H9 (cell line): ENCODE measurements around the gene SLC11A1. TPM values are rescaled to one million over a fixed set of nuclear protein-coding genes. Genes with fewer than 3 reads are reported as not detected.
A peak's percentile ranks its signal among the peaks of the same experiment; 100 is the strongest.

Experiments
- DNase-seq: peaks from one replicate; pipeline ENCODE4 v3.0.0-alpha.2; 2017
- H2AFZ ChIP-seq: one replicate; pipeline ENCODE4 v1.6.1; 2013; ENCODE audit warnings: mild to moderate bottlenecking, low read length, control low read depth, moderate library complexity
- H2AK5ac ChIP-seq: 2 replicates; pipeline ENCODE4 v1.6.1; 2013; ENCODE audit warnings: low read length, control low read depth, mixed read lengths; ENCODE audit not compliant: insufficient read length
- H2BK120ac ChIP-seq: one replicate; pipeline ENCODE4 v1.6.1; 2013; ENCODE audit warnings: low read depth, mild to moderate bottlenecking, low read length, control low read depth, inconsistent platforms; ENCODE audit not compliant: poor library complexity, severe bottlenecking
- H2BK12ac ChIP-seq: 2 replicates; pipeline ENCODE4 v1.6.1; 2013; ENCODE audit warnings: low read length, control low read depth, mixed read lengths, low read depth; ENCODE audit not compliant: insufficient read length
- H2BK15ac ChIP-seq: 2 replicates; pipeline ENCODE4 v1.6.1; 2013; ENCODE audit warnings: low read depth, low read length, control low read depth
- H2BK20ac ChIP-seq: one replicate; pipeline ENCODE4 v1.6.1; 2013; ENCODE audit warnings: low read depth, mild to moderate bottlenecking, low read length, control low read depth, inconsistent platforms; ENCODE audit not compliant: poor library complexity, severe bottlenecking
- H2BK5ac ChIP-seq: 2 replicates; pipeline ENCODE4 v1.6.1; 2013; ENCODE audit warnings: low read length, control low read depth, mixed read lengths; ENCODE audit not compliant: insufficient read length
- H3K14ac ChIP-seq: 2 replicates; pipeline ENCODE4 v1.6.1; 2013; ENCODE audit warnings: low read length, control low read depth; ENCODE audit not compliant: insufficient read depth
- H3K18ac ChIP-seq: 2 replicates; pipeline ENCODE4 v1.6.1; 2013; ENCODE audit warnings: low read depth, mild to moderate bottlenecking, mixed read lengths, low read length, control low read depth; ENCODE audit not compliant: insufficient read length
- H3K23ac ChIP-seq: 2 replicates; pipeline ENCODE4 v1.6.1; 2013; ENCODE audit warnings: low read length, control low read depth, mixed read lengths, low read depth; ENCODE audit not compliant: insufficient read length
- H3K23me2 ChIP-seq: 2 replicates; pipeline ENCODE4 v1.6.1; 2013; ENCODE audit warnings: low read depth, mild to moderate bottlenecking, mixed read lengths, low read length, control low read depth; ENCODE audit not compliant: insufficient read length, poor library complexity, severe bottlenecking
- H3K27ac ChIP-seq: 2 replicates; pipeline ENCODE4 v1.5.1; 2013; ENCODE audit warnings: low read length, control low read depth, mixed read lengths, low read depth; ENCODE audit not compliant: insufficient read length
- H3K27me3 ChIP-seq: 2 replicates; pipeline ENCODE4 v1.6.1; 2013; ENCODE audit warnings: low read length, control low read depth, inconsistent platforms; ENCODE audit not compliant: insufficient read depth
- H3K4ac ChIP-seq: 2 replicates; pipeline ENCODE4 v1.6.1; 2013; ENCODE audit warnings: low read depth, mild to moderate bottlenecking, control low read depth, inconsistent platforms, low read length, moderate library complexity
- H3K4me1 ChIP-seq: 2 replicates; pipeline ENCODE4 v1.6.1; 2013; ENCODE audit warnings: low read length, control low read depth, inconsistent platforms; ENCODE audit not compliant: insufficient read depth
- H3K4me2 ChIP-seq: 2 replicates; pipeline ENCODE4 v1.6.1; 2013; ENCODE audit warnings: low read length, control low read depth, mixed read lengths; ENCODE audit not compliant: insufficient read length, insufficient read depth
- H3K56ac ChIP-seq: 2 replicates; pipeline ENCODE4 v1.6.1; 2013; ENCODE audit warnings: low read depth, mild to moderate bottlenecking, mixed read lengths, low read length, control low read depth; ENCODE audit not compliant: insufficient read length
- H3K79me1 ChIP-seq: 2 replicates; pipeline ENCODE4 v1.6.1; 2013; ENCODE audit warnings: low read depth, mild to moderate bottlenecking, moderate library complexity, low read length, control low read depth, inconsistent platforms; ENCODE audit not compliant: insufficient read depth, poor library complexity, severe bottlenecking
- H3K79me2 ChIP-seq: 2 replicates; pipeline ENCODE4 v1.6.1; 2013; ENCODE audit warnings: low read length, control low read depth, inconsistent platforms; ENCODE audit not compliant: insufficient read depth
- H3K9ac ChIP-seq: 2 replicates; pipeline ENCODE4 v1.6.1; 2013; ENCODE audit warnings: low read length, control low read depth, mixed read lengths; ENCODE audit not compliant: insufficient read length; ENCODE audit errors: extremely low read depth
- H3K9me3 ChIP-seq: one replicate; pipeline ENCODE4 v1.6.1; 2013; ENCODE audit warnings: low read depth, low read length, inconsistent platforms; ENCODE audit not compliant: control insufficient read depth
- H3T11ph ChIP-seq: one replicate; pipeline ENCODE4 v1.6.1; 2013; ENCODE audit warnings: mild to moderate bottlenecking, low read length, control low read depth, inconsistent platforms
- H4K20me1 ChIP-seq: one replicate; pipeline ENCODE4 v1.6.1; 2013; ENCODE audit not compliant: control insufficient read depth, insufficient read length, insufficient read depth
- H4K5ac ChIP-seq: 2 replicates; pipeline ENCODE4 v1.6.1; 2013; ENCODE audit warnings: low read depth, mild to moderate bottlenecking, mixed read lengths, low read length, control low read depth; ENCODE audit not compliant: insufficient read length
- H4K8ac ChIP-seq: replicated peaks from 2 replicates; pipeline ENCODE4 v1.6.1; 2013; ENCODE audit warnings: low read length, control low read depth, mixed read lengths, low read depth; ENCODE audit not compliant: insufficient read length
- H4K91ac ChIP-seq: 2 replicates; pipeline ENCODE4 v1.6.1; 2013; ENCODE audit warnings: low read depth, mild to moderate bottlenecking, moderate library complexity, mixed read lengths, low read length, control low read depth; ENCODE audit not compliant: insufficient read length
- H3K27ac Mint-ChIP-seq, 3 experiments: 2 replicates in 2 of 3; 3 replicates in 1 of 3; pipeline ENCODE4 v1.8.0; 2020 to 2021; ENCODE audit warnings: mixed read lengths in 3 of 3, mild to moderate bottlenecking in 1 of 3, moderate library complexity in 1 of 3
- H3K27me3 Mint-ChIP-seq: 2 replicates; pipeline ENCODE4 v1.8.0; 2021; ENCODE audit warnings: low read depth, mild to moderate bottlenecking, moderate library complexity, mixed read lengths
- H3K36me3 Mint-ChIP-seq, 3 experiments: 2 replicates in 2 of 3; 3 replicates in 1 of 3; pipeline ENCODE4 v1.8.0; 2020 to 2021; ENCODE audit warnings: low read depth in 3 of 3, mixed read lengths in 3 of 3; ENCODE audit not compliant: insufficient read depth in 1 of 3
- H3K4me1 Mint-ChIP-seq, 2 experiments: 2 replicates each; pipeline ENCODE4 v1.8.0; 2020; ENCODE audit warnings: mixed read lengths in 2 of 2
- H3K4me3 Mint-ChIP-seq, 2 experiments: 2 replicates in 1 of 2; 3 replicates in 1 of 2; pipeline ENCODE4 v1.8.0; 2020 to 2021; ENCODE audit warnings: mild to moderate bottlenecking in 2 of 2, mixed read lengths in 2 of 2, moderate library complexity in 1 of 2
- H3K9me3 Mint-ChIP-seq, 2 experiments: 2 replicates in 1 of 2; 3 replicates in 1 of 2; pipeline ENCODE4 v1.8.0; 2020; ENCODE audit warnings: mild to moderate bottlenecking in 2 of 2, mixed read lengths in 2 of 2, moderate library complexity in 1 of 2
- whole genome bisulfite sequencing: extraction: QIAGEN DNeasy Blood & Tissue Kit; methylation state at CpG from one replicate; pipeline ENCODE4 v1.1.7; 2013; ENCODE audit warnings: missing lambda C conversion rate, low lambda C conversion rate, mixed read lengths; ENCODE audit not compliant: insufficient read length; ENCODE audit errors: extremely low coverage; 5-methylcytosine and 5-hydroxymethylcytosine counted together
- total RNA-seq: library from RNA; stranded (reverse); gene quantifications from 2 replicates; pipeline ENCODE4 v1.2.1, GENCODE V29; 2021
- TF ChIP-seq, protein P1 (sequence below): fragments of 200-600 bp; sonication (generic); conservative IDR thresholded peaks from 3 replicates; pipeline ENCODE4 v1.8.0; 2021; ENCODE audit warnings: antibody characterized with exemption, mild to moderate bottlenecking

The SLC11A1 gene
- total RNA-seq, 1 experiment from 2014 or later = 0.11 TPM

DNA sequence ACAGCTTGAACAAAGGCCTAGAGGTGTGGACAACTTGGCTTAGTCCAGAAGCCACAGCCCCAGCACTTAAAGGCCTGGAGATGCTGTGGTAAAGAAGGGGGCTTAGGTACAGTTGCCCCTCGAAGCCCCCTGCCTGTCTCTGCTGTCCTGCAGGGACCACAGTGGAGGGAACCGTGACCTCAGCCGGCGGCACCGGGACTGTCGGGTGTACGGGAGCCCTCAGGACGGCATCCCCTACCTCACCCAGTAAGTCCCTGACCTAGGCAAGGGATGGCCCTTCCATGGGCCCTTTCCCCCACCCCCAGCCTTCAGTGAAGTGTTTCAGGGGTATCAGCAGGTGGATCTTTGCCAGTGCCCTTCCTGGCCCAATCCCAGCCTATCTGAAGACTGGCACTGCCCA lies 40.7 kb upstream of the SLC11A1 start:
- no peak overlapping the region for H2BK5ac ChIP-seq
- no peak overlapping the region for H2BK20ac ChIP-seq

More for the DNA sequence above, 40.7 kb upstream of the SLC11A1 start:
- no peak overlapping the region for H2AFZ ChIP-seq
- H3K4ac ChIP-seq = no peak overlapping the region
- H2BK12ac ChIP-seq = no peak overlapping the region
- H3K56ac ChIP-seq = no peak overlapping the region
- no CpG with 5 or more reads among the region's 8 CpGs for WGBS
- H3K79me2 ChIP-seq = no peaks in the 10 kb centered on the region
- Mint-ChIP-seq H3K9me3 (no peaks in the 10 kb centered on the region), H3K4me3 (no peak overlapping the region), H3K36me3 (peaks cover 0 to 6% (median 0%) of the 10 kb centered on the region in 3 experiments; a peak in 2 of 7 replicates), H3K27ac (no peak overlapping the region), H3K27me3 (no peaks in the 10 kb centered on the region), H3K4me1 (peaks cover 3 to 7% of the 10 kb centered on the region in 2 experiments)
- H3K4me1 ChIP-seq = no peaks in the 10 kb centered on the region; the same call in 1 of the 2 replicates
- no peak overlapping the region for H3K18ac ChIP-seq
- DNase-seq = no peak
- H3K4me2 ChIP-seq = no peak overlapping the region
- no peak overlapping the region for H3T11ph ChIP-seq
- no peak overlapping the region for H2BK15ac ChIP-seq
- H3K23ac ChIP-seq = no peak overlapping the region
- peak overlapping the region; percentile 19 for H4K91ac ChIP-seq
- no peak overlapping the region for H3K27ac ChIP-seq
- H3K23me2 ChIP-seq = no peaks in the 10 kb centered on the region
- H4K20me1 ChIP-seq = no peaks in the 10 kb centered on the region
- no peak overlapping the region for H2AK5ac ChIP-seq
- no peak overlapping the region for H3K14ac ChIP-seq
- no peak overlapping the region for H3K9ac ChIP-seq
- H3K9me3 ChIP-seq = no peaks in the 10 kb centered on the region
- no peak overlapping the region for H4K8ac ChIP-seq
- TF ChIP-seq, protein P1, sequence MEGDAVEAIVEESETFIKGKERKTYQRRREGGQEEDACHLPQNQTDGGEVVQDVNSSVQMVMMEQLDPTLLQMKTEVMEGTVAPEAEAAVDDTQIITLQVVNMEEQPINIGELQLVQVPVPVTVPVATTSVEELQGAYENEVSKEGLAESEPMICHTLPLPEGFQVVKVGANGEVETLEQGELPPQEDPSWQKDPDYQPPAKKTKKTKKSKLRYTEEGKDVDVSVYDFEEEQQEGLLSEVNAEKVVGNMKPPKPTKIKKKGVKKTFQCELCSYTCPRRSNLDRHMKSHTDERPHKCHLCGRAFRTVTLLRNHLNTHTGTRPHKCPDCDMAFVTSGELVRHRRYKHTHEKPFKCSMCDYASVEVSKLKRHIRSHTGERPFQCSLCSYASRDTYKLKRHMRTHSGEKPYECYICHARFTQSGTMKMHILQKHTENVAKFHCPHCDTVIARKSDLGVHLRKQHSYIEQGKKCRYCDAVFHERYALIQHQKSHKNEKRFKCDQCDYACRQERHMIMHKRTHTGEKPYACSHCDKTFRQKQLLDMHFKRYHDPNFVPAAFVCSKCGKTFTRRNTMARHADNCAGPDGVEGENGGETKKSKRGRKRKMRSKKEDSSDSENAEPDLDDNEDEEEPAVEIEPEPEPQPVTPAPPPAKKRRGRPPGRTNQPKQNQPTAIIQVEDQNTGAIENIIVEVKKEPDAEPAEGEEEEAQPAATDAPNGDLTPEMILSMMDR = no peak
- H3K27me3 ChIP-seq = no peaks in the 10 kb centered on the region
- H2BK120ac ChIP-seq = no peak overlapping the region
- H4K5ac ChIP-seq = no peak overlapping the region
- H3K79me1 ChIP-seq = no peaks in the 10 kb centered on the region
